Endothelial cell of umbilical vein (primary cell): ENCODE data around the gene SH3PXD2A.

Experiments
- CTCF ChIP-seq, 2 donors: IDR thresholded peaks; 1 replicate in 1 of 2; 2 replicates in 1 of 2; pipeline ENCODE4 v1.5.1; 2011; ENCODE audit warnings: low read length in 2 of 2, mild to moderate bottlenecking in 2 of 2, moderate library complexity in 2 of 2, control low read depth in 1 of 2, inconsistent platforms in 1 of 2, low read depth in 1 of 2; ENCODE audit not compliant: insufficient read depth in 1 of 2; ENCODE audit errors: extremely low read depth in 1 of 2
- EZH2 ChIP-seq: IDR thresholded peaks from 2 replicates; pipeline ENCODE4 v1.6.1; 2012; ENCODE audit warnings: borderline replicate concordance, low read depth, mild to moderate bottlenecking, moderate library complexity, low read length, inconsistent platforms; ENCODE audit not compliant: severe bottlenecking
- MAX ChIP-seq: IDR thresholded peaks from 2 replicates; pipeline ENCODE4 v1.6.1; 2011; ENCODE audit not compliant: insufficient read depth, insufficient read length
- POLR2A ChIP-seq: IDR thresholded peaks from 2 replicates; pipeline ENCODE4 v1.6.1; 2012; ENCODE audit warnings: low read depth, mild to moderate bottlenecking, control low read depth, low read length

DNA sequence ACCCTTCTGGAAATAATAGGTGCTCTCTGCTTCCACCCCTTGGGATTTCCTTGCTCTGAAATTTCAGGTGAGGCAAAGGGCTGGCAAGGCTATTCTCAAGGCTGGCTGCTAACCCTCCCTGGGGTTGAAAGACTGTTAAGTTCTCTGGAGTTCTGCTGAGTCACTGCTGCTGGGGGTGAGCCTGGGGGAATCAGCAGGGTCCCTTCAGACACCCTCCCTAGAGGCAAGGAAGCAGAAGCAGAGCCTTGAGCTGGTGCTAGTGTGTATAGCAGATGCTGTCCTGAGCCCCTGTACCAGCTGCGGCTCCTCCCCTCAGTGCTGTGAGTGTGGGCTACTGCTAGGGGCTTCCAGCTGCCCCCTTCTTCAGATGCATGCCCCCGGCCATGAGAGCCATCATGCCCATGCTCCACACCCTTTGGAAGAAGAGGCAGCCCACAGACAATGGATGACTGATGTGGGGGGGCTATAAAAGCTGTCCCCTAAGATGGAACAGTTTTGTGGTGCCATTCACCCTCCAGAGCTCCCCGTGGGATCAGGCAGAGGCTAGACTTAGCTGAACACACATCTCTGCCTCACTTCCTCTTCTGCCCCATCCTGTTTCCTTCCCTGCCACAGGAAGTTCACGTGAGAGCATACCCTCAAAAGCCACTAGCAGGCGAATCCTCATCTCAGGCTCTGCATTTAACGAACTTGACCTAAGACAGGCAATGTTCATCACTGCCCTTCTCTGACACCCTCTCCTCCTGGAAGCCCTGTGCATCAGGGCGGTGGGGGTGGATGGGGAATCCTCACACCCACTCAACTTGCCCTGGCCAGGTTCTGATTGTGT, 91.8 kb downstream of the SH3PXD2A start:
- TF ChIP-seq CTCF (IDR thresholded peaks at IDR 0.05; ENCODE audit: extremely low read depth in 1 of 2, insufficient read depth in 1 of 2, low read depth in 1 of 2, low read length in 2 of 2) (no peak), EZH2 (no peak), POLR2A (no peak), MAX (no peak)
